ENCODE results near the gene DNASE1L2.
"Not testable (repeated sequence)": the region's sequence is repeated elsewhere in the genome, so short reads cannot be mapped to it uniquely, and the experiment has no call there.

Gene DNASE1L2

DNA sequence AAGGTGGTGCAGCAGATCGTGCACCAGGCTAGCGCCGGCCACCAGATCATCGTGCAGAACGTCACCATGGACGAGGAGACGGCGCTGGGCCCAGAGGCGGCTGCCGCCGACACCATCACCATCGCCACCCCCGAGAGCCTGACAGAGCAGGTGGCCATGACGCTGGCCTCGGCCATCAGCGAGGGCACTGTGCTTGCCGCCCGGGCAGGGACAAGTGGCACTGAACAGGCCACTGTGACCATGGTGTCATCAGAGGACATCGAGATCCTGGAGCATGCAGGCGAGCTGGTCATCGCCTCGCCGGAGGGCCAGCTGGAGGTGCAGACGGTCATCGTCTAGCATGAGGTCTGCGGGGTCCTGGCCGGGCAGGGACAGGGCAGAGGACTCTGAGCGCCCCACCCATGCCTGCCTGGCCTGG lies 1.0 kb upstream of the DNASE1L2 start:
- TF ChIP-seq POLR2A (IDR thresholded peaks at IDR 0.05; ENCODE audit: low read depth, low read length), result no peak
- no peak for FAIRE-seq

GRCh38 chr16:2235695-2236336 lies 428 bp upstream of the DNASE1L2 start:
- no peak for TF ChIP-seq POLR2A (IDR thresholded peaks at IDR 0.05; ENCODE audit: low read depth, low read length)
- no peak for FAIRE-seq
- no peak for DNase-seq (ENCODE audit: insufficient read length, low spot score)

More for the DNA sequence above, 1.0 kb upstream of the DNASE1L2 start:
- no peak for DNase-seq (ENCODE audit: insufficient read length, low spot score)

DNA sequence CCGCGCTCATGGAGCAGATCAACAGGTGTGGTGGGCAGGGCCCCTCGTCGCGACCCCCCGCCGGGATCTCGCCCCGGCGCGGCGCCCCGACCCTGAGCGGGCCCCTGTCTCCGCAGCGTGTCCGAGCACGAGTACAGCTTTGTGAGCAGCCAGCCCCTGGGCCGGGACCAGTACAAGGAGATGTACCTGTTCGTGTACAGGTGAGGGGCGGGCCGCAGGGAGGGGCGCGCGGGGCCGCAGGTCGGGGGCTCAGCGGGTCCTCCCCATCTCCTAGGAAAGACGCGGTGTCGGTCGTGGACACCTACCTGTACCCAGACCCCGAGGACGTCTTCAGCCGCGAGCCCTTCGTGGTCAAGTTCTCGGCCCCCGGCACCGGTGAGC lies 848 bp downstream of the DNASE1L2 start:
- TF ChIP-seq POLR2A (IDR thresholded peaks at IDR 0.05; ENCODE audit: low read depth, low read length), result no peak
- no peak for DNase-seq (ENCODE audit: insufficient read length, low spot score)
- no peak for FAIRE-seq

DNA sequence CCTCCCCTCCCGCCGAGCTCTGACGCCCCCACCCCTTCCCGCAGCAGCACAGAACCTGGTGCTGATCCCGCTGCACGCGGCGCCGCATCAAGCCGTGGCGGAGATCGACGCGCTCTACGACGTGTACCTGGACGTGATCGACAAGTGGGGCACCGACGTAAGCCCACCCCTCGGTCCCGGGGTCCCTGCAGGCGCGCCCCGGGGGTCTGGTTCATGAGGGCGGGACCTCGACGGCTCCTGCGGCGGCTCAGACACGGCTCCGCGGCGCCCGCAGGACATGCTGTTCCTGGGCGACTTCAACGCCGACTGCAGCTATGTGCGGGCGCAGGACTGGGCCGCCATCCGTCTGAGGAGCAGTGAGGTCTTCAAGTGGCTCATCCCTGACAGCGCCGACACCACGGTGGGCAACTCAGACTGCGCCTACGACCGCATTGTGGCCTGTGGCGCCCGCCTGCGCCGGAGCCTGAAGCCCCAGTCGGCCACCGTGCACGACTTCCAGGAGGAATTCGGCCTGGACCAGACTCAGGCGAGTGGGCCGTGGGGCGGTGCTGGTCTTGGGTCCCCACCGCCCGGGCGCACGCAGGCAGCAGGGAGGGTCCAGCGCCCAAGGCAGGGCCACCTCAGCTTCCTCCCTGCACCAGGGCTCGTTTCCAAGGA lies 1.4 kb downstream of the DNASE1L2 start:
- FAIRE-seq (no peak), DNase-seq (ENCODE audit: insufficient read length, low spot score) (no peak)
- TF ChIP-seq POLR2A (IDR thresholded peaks at IDR 0.05; ENCODE audit: low read depth, low read length), result no peak

DNA sequence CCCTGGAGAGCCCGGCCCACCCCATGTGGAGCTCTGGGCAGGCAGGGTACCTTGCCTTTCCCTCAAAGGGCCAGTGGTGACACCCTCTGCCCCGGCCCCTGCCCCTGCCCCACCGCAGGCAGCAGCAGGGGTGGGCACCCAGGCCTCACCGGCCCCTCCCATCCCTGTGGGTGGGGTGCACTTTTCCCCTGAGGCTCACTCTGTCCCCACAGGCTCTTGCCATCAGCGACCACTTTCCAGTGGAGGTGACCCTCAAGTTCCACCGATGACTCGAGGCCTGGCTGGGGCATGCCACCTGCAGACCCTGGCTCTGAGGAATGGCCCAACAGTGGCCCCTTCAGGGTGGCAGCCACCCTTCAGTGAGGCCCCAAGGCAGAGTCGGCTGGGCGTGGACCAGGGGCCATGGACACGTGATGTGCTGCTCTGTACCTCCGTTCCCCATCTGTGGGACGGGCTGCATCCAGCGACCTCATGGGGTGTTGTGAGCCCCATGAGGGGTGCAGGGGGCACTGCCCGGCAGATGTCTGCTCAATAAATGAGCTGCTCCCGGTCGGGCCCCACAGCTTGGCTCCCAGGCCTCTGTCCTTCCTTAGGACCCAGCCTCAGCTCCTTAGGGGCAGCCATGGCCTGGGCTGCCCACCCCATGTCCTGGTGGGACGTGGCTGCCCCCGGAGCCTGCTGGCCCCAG lies 2.0 kb downstream of the DNASE1L2 start:
- no peak for TF ChIP-seq POLR2A (IDR thresholded peaks at IDR 0.05; ENCODE audit: low read depth, low read length)
- no peak for FAIRE-seq
- no peak for DNase-seq (ENCODE audit: insufficient read length, low spot score)

GRCh38 chr16:2238838-2239675 lies 2.8 kb downstream of the DNASE1L2 start:
- FAIRE-seq (no peak), DNase-seq (ENCODE audit: insufficient read length, low spot score) (no peak)
- TF ChIP-seq POLR2A (IDR thresholded peaks at IDR 0.05; ENCODE audit: low read depth, low read length), result no peak

GRCh38 chr16:2240331-2240730 lies 4.1 kb downstream of the DNASE1L2 start:
- not testable (repeated sequence) for FAIRE-seq; DNase-seq (ENCODE audit: insufficient read length, low spot score)

GRCh38 chr16:2242598-2242997 lies 6.4 kb downstream of the DNASE1L2 start:
- FAIRE-seq (no peak), DNase-seq (ENCODE audit: insufficient read length, low spot score) (no peak)
- TF ChIP-seq POLR2A (IDR thresholded peaks at IDR 0.05; ENCODE audit: low read depth, low read length), result no peak

GRCh38 chr16:2243031-2243528 lies 6.8 kb downstream of the DNASE1L2 start:
- DNase-seq (ENCODE audit: insufficient read length, low spot score), result no peak
- no peak for FAIRE-seq
- no peak for TF ChIP-seq POLR2A (IDR thresholded peaks at IDR 0.05; ENCODE audit: low read depth, low read length)

- no peak for FAIRE-seq
- no peak for TF ChIP-seq POLR2A (IDR thresholded peaks at IDR 0.05; ENCODE audit: low read depth, low read length)
- DNase-seq (ENCODE audit: insufficient read length, low spot score), result no peak
Observed at GRCh38 chr16:2243781-2244180, 7.5 kb downstream of the DNASE1L2 start.

DNA sequence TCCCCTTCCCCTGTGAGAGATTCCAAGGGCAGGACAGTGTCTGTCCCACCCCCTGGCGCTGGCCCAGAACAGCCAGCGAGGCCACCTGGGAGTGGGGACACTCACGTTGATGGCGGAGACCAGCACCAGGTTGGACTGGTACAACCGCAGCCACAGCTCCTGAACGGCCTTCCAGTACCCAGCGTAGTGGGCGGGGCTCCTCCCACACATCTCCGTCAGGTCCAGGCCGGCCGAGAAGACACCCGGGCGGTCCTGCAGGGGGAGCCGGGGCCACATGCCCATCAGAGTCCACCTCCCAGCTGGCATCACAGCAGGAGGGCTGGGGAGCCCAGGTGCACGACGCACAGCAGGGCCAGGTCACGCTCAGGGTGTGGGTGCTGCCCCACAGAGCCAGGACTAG lies 8.1 kb downstream of the DNASE1L2 start:
- no peak for TF ChIP-seq POLR2A (IDR thresholded peaks at IDR 0.05; ENCODE audit: low read depth, low read length)
- DNase-seq (ENCODE audit: insufficient read length, low spot score) (no peak), FAIRE-seq (no peak)

DNA sequence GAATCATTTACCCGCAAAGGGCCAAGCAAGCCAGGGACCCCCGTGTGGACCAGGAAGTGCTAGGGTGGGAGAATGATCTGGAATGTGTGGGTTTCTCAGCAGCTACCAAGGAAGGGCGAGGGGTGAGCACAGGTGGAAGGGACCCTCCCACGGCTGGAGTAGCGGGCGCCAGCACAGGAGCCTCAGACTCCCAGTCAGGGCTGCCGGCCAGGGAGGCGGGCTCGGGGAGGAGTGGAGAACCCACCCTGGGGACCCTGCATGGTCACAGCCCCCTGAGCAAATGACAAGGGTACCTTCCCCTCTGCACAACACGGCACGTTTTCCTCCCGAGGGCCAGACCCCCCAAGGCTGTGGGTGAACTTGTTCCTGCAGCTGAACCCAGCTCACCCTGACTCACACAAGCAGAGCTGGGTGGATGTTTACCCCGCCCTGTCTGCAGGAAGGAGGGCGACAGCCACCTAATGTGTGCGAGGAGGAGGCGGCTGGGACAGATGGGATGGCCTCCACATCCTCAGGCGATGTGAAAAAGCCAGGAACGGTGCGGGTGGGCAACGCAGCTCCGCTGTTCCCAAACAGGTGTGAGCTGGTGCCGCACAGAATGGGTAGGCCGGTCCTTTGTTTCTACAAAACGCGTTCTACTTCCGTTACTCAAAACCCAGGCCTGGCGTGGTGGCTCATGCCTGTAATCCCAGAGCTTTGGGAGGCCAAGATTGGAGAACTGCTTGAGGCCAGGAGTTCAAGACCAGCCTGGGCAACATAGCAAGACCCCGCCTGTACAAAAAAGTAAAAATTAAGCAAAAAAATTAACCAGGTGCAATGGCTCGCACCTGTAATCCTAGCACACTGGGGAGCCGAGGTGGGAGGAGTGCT lies 8.9 kb downstream of the DNASE1L2 start:
- FAIRE-seq, result no peak
- no peak for TF ChIP-seq POLR2A (IDR thresholded peaks at IDR 0.05; ENCODE audit: low read depth, low read length)
- DNase-seq (ENCODE audit: insufficient read length, low spot score), result no peak

DNA sequence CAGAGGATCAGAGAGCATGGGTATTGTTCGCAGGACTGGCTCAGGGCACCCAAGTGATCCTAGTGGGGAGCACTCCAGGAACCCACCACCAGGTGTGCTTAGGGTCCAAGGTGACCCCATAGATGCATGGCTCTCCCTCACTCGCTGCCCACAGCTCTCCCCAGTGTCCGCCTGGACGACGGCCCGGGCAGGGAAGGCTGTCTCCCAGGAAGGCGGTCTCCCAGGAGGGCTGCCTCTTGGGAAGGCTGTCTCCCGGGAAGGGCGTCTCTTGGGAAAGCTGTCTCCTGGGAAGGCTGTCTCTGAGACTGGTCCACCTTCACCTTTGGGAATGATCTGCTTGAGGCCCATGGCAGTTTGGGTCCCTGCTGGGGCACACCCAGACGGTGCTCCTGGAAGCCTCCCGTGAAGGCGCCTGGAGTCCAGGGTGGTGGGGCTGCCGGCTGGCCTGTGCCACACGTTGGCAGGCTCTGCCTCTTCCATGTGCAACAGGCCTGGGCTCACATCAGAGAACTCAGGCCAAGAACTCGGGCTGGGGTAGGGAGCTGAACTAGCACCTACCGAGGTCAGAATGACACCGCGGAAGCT lies 10.1 kb downstream of the DNASE1L2 start:
- no peak for TF ChIP-seq POLR2A (IDR thresholded peaks at IDR 0.05; ENCODE audit: low read depth, low read length)
- DNase-seq (ENCODE audit: insufficient read length, low spot score) (no peak), FAIRE-seq (no peak)
